GM19238 (cell line): ENCODE measurements around the gene DGKD.
"Not testable (repeated sequence)": the region's sequence is repeated elsewhere in the genome, so short reads cannot be mapped to it uniquely, and the experiment has no call there.

Experiments used
- DNase-seq: peaks from one replicate; pipeline ENCODE4 v3.0.0; 2011; ENCODE audit warnings: low spot score; ENCODE audit not compliant: insufficient read length

The DGKD gene

DNA sequence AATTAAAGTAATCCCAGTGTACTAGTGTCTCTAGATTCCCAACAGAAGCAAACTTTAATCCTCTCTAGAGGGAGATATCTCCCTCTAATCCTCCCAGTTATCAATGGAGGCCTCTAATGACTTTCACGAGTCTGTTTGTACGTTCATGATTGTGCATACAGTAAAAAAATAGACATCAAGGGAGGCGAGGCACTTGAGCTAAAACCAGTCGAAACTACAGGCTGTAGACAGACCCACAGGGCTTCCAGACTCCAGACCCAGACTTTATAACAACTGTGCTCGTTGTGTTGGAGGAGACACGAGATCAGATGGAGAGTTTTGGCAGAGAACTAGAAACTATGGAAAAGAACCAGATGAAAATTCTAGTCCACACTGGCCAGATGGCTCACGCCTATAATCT is 7.0 kb downstream of the DGKD start:
- DNase-seq = no peak

DNA sequence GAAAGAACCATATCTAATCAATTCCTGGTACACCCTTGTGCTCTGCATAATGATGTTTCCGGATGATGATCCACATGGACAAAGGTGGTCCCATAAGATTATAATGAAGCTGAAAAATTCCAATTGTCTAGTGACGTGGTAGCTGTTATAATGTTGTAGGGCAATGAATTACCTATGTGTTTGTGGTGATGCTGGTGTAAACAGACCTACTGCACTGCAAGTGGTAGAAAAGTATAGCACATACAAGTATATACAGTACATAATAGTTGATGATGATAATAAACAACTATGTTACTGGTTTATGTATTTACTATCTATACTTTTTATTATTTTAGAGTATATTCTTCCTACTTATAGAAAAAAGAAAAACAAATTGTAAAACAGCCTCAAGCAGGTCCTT is 8.4 kb downstream of the DGKD start:
- DNase-seq = no peak

DNA sequence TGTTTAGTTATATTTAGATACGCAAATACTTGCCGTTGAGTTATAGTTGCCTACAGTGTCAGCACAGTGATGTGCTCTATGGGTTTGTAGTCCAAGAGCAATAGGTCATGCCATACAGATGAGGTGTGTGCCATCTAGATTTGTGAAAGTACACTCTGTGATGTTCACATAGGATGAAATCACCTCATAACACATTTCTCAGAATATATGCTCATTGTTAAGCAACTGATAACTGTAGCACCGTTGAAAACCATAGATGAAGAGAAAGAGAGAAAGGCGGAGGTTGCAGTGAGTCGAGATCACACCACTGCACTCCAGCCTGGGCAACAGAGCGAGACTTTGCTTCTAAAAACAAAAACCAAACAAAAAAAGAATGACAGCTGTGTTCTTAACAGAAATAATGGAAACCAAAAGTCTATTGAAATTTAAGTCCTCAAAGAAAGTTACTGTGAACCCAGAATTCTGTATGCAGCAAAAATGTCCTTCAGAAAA is 9.5 kb downstream of the DGKD start:
- DNase-seq = no peak

DNA sequence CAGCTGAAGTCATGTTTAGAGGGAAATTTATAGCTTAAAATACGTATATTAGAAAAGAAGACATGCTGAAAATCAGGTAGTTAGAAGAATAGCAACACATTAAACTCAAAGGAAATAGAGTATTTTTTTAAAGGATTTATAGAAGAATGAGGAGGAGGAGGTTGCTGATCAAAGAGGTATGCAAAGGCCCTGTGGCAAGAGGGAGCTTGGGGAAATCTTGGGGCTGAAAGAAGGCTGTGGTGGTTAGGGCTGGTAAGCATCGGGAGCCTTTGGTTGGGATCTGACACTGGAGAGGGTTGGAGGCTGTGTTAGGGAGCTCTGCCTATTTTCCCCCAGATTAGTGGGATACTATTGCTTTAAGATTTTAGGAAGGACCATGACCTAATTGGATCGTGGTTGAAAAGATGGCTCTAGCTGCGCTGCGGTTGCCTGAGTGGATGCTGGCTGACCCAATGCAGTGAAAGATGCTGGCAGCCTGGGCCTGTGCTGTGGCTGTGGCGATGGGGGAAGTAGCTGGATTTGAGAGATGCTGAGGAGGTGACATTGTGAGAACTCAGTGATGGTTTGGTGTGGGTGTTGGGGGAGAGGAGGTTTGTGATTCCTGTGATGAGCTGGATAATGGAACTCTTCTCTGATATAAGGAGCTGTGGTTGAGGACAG is 11.7 kb downstream of the DGKD start:
- no peak for DNase-seq

DNA sequence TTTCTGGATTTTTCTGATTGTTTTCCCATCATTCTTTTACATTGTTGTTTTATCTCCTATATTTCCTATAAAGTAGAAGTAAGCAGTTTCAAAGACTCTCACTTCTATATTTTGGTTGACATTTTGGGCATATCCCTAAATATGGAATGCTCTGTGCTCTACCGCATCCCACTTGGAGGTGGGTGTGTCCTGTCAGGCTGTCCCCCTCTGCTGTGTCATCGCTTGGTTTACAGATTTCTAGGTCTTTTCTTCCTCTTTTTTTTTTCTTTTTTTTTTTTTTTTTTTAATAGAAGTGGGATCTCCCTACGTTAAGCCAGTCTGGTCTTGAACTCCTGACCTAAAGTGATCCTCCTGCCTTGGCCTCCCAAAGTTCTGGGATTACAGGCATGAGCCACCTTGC is 13.3 kb downstream of the DGKD start:
- no peak for DNase-seq

DNA sequence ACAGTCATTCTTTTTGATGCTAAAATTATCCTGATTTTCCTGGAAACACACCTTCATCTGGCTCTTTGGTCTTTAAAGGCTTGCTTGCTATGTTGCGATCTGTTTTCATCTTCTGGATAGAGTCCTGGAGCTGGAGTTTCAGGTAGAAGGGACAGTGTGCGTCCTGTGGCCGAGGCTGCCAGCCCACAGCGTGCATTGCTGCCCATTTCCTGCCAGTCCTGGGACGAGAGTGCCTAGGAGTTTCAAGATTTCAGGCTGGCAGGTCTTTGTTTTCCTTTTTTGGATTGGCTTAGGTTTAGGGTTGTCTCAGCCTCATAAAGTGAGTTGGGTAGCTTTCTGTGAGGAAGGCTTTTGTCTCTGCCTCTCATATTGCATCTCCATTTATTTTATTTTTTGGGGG is 14.5 kb downstream of the DGKD start:
- DNase-seq = no peak

DNA sequence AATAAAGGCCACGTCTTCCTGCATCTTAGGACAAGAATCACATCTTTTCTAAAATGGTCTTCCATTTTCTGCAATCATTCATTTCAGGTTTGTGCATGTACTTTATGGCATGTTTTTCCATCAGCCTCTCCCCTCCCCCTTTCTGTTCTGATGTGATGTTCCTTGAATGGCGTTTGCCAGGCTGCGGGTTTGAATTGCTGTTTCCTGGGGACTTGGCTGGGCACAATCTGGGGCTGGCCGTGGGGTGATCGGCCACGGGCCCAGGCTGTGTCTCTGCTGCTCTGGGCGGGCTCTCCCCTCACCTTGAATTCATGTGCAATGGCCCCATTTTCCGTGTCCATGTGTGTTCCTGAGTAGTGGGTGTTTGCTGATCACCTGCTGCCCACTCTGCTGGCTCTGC is 15.2 kb downstream of the DGKD start:
- no peak for DNase-seq

DNA sequence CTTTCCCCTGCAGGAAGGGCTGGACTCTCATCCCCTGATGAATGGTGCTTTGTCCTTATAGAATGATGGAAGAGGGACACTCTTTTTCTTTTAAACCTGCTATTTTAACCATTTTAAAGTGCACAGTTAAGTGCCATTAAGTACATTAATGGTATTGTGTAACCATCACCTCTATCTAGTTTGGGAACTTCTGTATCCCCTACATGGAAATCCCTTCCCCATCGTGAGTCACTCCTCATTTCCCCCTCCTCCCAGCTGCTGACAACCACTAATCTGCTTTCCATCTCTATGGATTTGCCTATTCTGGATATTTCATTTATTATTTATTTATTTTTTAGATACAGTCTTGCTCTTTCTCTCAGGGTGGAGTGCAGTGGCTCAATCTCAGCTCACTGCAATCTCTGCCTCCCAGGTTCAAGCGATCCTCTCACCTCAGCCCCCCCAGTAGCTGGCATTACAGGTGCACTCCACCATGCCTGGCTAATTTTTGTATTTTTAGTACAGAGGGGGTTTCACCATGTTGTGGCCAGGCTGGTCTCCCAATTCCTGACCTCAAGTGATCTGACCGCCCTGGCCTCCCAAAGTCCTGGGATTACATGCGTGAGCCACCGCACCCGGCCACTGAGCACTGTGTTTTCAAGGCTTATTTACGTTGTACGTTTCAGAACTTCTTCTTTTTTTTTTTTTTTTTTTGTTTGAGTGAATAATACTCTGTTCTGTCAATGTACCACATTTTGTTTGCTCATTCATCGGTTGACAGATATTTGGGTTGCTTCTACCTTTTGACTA is 15.8 kb downstream of the DGKD start:
- no peak for DNase-seq

DNA sequence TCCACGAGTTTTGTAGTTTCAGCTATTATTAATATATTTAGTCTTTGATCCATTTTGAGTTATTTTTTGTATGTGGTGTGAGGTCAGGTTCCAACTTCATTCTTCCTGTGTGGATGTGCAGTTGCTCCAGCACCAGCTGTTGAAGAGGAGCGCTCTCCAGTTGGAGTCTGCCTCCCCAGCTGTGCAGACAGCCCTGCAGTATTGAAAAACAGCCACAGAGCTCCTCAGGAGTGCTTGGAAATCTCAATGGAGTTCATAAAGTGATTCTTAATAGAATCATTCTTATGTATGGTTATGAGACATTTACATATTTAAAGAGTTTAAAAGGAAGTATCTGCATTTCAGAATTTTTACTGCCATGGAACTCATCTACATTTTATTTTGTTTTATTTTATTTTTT is 17.3 kb downstream of the DGKD start:
- DNase-seq = no peak

DNA sequence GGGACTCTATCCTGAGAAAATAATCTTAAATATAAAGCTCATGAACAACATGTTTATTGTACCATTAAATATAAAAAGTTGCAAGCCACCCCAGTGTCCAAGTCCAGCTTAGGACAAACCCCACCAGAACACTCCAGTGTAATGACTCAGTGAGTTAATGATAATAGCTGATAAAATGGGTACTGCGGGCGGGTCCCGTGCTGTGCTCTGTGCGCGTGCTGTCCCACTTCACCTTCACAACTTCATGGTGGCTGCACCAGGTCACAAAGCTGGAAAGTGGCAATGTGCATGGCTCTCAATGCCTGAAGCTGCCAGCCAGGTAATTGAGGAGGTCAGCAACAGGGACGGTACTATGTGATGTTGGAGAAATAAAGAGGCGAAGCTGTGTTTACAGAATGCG is 18.6 kb downstream of the DGKD start:
- DNase-seq = no peak

DNA sequence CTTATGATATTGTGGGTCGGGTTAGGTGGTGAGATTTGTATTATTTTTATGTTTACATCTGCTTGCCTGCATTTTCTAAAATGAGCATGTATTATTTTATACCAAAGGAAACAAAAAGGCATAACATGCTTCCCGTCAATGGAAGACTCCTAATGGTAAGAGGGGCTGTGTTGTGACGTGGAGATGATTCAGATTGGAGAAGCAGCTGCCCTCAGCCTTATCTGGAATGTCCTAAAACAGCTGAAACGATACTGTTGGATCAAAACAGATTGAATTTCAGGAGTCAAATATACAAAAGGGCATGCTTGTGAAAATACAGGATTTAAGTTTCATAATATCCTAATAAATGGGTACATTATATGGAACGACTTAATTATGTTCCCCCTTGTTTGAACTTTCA is 19.0 kb downstream of the DGKD start:
- DNase-seq = no peak

DNA sequence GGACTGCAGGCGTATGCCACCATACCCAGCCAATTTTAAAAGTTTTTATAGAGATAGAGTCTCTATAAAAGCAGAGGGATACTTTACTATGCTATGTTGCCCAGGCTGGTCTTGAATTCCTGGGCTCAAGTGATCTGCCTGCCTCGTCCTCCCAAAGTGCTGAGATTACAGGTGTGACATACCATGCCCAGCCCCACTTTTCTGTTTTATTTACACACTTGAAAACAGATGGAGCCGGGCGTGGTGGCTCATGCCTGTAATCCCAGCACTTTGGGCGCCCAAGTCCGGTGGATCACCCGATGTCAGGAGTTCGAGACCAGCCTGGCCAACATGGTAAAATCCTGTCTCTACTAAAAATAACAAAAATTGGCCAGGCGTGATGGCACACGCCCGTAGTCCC is 20.5 kb downstream of the DGKD start:
- not testable (repeated sequence) for DNase-seq

DNA sequence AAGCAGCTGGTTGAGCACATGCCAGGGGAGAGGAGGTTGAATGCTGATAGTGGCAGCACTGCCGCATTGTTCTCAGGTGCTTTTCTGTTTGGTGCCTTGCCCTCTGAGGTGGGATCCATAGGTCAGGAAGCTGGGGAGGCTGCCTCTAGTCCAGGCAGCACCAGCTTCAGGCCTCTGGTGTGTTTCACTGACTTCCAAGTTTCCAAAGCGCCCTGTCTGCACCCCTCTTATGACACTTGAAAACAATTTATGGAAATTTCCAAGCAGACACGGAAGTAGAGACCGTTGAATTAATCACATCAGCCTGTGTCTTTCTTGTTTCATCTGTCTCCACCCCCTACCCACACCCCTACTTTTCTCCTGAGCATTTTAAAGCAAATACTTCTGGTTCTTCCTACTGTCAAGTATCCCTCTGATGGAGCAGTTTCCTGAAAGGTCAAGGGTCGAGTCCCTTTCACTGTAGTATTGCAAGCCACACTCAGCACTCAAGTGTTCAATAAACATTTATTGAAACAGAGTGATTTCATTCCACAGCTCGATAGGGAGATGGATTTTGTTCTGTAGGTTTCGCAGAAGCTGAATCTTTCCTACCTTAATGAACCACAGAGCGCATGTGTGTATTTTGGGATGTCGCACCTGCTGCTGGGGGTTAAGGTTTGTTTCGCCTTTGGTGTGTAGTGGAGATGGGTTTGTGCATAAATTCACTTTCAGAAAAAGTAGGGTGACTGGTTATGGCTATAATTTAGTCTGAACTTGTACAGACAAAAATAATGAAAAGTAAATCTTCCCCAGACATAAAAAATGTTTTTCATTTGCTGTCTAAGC is 21.4 kb downstream of the DGKD start:
- DNase-seq = no peak

DNA sequence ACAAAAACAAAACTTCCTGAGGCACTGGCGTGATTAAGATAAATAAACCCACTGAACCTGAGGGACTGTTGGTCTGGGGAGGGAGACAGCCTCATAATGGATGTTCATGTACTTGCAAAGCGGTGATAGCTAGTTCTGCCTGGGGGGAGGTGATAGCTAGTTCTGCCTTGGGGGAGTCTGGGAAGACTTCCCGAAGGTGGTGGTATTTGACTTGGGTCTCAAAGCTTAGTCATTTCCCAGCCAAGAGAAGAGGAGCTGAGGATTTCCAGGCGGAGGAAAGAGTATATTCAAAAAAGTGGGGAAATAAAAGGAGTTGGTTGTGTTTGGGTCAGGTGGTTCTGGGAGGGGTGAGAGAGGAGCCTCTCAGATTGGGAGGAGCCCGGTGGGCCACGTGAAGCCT is 24.7 kb downstream of the DGKD start:
- no peak for DNase-seq

DNA sequence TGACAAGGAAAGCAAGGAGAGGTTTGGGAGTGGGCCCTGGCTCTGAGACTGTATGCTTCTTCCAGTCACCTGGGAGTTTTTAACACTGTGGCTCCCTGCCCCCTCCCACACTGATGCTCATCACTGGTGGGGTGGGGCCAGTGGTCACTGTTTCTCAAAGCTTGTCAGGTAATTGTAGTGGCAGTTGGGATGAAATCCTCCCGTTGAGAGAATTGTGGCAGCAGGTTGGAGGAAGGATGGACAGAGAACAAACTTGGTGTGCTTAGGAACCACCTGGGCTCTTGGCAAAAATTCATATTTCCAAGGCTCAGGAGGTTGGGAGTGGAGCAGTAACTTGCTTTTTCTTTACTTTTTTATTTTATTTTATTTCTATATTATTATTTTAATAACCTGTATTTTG is 25.1 kb downstream of the DGKD start:
- no peak for DNase-seq

DNA sequence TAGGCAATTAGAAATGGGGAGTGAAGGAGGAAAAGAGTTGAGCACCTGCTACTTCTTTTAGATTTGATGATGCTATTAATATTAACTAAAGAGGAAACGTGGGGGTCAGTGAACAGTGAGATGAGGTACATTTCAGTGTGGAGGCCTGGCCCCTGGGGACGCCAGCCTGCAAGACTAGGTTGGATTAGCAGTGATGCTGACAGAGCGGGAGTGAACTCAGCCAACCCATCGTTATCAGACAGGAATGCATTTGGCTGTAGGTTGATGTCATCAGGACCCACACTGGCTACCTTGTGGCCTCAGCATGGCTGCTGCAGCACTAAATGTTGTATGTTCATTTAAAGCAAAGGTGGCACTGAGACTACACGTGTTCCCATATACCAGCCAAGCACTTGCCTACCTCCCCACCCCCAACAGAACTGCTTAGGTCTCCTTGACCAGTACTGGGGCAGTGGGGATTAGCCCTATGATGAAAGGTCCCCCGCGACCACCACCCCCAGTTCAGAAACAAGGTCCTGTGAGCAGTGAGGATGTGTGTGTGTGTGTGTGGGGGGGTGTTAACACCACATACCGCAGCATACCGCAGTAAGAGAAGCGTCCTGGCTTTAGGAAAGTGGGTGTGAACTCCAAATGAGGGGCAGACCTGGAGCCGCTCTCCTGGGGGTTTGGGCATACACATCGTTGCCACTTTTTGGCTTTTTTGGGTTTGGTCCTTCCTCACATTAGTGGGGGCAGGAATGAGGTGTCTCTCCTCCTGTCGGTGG is 26.0 kb downstream of the DGKD start:
- no peak for DNase-seq

DNA sequence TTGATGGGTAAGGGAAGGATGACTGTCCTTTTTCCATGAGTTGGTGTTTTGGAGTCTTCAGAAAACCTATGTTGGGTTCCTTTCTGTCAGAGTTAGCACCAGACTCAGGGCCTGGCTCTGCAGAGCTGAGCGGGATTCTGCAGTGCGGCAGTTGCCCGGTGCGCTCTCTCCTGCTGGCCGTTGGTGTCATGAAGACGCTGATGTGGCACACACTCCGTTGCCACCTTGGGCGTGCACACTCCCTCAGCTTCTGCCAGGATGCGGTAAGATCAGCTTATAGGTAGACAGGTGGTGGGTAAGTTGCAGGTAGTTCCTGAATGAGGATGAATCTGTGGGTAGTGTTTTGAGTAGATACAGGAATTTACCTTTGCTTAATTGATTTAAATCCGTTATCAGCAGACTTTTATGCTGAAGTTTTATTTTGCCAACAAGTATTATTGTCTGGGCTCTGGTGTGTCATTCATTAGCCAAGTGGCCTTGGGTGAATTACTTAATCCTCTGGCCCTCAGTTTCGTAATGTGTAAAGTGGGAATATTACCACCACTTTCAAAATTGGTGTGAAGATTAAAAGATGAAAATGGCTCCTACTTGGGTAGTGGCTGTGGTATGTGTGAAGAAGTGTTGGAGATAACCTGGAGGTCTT is 26.8 kb downstream of the DGKD start:
- DNase-seq = no peak

DNA sequence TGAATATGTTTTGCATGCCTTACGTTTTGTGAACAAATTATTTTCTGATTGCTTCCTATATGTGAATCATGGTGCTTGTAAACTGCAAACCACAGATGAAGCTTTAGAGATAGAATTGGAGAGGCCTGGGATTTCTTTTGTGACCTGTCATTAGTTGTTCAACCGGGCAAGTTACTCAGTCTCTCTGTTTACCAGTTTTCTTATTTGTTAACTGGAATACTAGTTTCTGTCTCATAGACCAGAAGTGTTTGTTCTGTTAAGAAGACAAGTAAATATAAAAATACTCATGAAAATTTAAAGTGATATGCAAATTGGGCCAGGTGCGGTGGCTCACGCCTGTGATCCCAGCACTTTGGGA is 27.3 kb downstream of the DGKD start:
- no peak for DNase-seq

DNA sequence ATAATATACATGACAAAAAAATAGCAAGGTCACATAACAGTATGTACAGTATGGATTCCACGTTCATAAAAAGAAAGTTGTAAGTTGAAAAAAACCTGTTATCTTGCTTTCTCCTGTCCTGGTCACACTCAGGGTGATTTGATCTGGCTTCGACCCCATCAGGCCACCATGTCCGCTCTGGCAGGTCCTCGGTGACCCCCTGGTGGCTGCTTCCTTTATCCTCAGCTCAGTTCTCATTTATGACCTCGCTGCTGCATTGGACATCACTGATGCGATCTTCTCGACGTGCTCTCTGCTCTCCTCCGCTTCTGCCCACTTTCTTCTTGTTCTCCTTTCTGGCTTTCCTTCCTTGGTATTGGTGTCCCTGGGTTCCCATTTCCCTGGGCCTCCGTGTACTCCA is 29.7 kb downstream of the DGKD start:
- no peak for DNase-seq

DNA sequence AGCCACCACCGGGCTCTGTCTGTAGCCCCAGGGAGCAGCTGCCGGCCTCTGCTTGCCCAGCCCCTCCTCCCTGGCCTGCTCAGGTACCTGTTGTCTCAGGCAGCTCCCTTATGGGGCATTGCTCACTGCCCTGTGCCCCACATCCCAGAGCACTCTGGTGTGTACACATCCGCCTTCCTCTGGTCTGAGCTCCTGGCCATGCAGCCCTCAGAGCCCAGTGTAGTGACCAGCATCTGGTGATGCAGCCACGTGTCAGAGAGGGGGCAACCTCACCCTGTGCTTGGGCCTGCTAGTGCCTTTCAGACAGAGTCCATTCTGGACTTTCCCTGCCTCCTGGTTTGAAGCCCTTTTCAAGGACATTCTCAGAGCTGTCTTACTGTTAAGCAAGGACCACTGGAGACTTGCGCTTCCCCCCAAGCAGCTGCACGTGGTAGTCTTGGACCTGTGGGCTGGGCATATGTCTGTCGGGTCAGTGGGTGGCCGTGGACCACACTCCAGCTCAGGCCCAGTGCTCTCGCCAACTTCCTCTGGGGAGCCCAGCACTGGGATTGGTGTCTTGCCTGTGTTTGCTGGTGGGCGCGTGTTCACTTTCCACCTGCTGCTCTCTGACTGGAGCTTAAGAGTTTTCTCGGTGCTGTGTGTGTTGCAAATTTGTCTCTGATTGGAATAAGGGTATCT is 30.7 kb downstream of the DGKD start:
- no peak for DNase-seq
